ENCODE data around the gene LRRC37A3.
"Not testable (repeated sequence)": the region's sequence is repeated elsewhere in the genome, so short reads cannot be mapped to it uniquely, and the experiment has no call there.

LRRC37A3 gene

DNA sequence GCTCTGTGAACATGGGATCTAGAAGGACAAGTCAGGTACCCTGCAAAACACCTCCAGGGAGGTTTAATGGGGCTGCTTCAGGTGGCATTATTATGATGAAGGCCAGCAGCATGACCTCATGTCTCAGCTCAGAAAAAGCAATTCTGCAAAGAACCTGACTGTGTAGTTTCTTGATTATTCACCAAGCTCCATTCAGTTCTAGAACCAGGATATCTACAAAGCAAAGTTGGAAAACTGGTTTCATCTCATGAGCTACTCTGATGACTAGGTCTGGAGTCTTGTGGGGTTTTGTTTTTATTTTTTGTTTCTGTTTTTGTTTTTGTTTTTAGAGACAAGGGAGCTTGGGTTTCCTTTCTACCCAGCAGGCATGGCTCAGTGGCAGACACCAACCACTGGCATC, 19.0 kb upstream of the LRRC37A3 start:
- H3K27me3 ChIP-seq (ENCODE audit: insufficient read depth, low read length, poor library complexity, severe bottlenecking): no peaks in the 10 kb centered on the region
- no peaks in the 10 kb centered on the region for H3K36me3 ChIP-seq (ENCODE audit: insufficient read depth, low read length)
- no peaks in the 10 kb centered on the region for H3K9me3 ChIP-seq (ENCODE audit: insufficient read depth, low read depth, low read length)
- no peak overlapping the region for H3K4me3 ChIP-seq (ENCODE audit: low read length, poor library complexity, severe bottlenecking)
- peak overlapping the region; percentile 17 for H3K9ac ChIP-seq (ENCODE audit: low read depth, low read length, poor library complexity, severe bottlenecking)
- no peak for TF ChIP-seq EZH2phosphoT487 (IDR thresholded peaks at IDR 0.05; ENCODE audit: borderline replicate concordance)
- TF ChIP-seq, protein P1, sequence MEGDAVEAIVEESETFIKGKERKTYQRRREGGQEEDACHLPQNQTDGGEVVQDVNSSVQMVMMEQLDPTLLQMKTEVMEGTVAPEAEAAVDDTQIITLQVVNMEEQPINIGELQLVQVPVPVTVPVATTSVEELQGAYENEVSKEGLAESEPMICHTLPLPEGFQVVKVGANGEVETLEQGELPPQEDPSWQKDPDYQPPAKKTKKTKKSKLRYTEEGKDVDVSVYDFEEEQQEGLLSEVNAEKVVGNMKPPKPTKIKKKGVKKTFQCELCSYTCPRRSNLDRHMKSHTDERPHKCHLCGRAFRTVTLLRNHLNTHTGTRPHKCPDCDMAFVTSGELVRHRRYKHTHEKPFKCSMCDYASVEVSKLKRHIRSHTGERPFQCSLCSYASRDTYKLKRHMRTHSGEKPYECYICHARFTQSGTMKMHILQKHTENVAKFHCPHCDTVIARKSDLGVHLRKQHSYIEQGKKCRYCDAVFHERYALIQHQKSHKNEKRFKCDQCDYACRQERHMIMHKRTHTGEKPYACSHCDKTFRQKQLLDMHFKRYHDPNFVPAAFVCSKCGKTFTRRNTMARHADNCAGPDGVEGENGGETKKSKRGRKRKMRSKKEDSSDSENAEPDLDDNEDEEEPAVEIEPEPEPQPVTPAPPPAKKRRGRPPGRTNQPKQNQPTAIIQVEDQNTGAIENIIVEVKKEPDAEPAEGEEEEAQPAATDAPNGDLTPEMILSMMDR (conservative IDR thresholded peaks at IDR 0.05; ENCODE audit: low read length): no peak
- no peaks in the 10 kb centered on the region for H4K20me1 ChIP-seq (ENCODE audit: insufficient read depth, low read length, poor library complexity, severe bottlenecking)
- H3K79me2 ChIP-seq (ENCODE audit: insufficient read depth, low read length): no peaks in the 10 kb centered on the region
- no peaks in the 10 kb centered on the region for H3K9me2 ChIP-seq (replicated peaks; ENCODE audit: low read depth, low read length)
- H2AFZ ChIP-seq (ENCODE audit: low read length): peak overlapping the region; percentile 62; the same call in 1 of the 2 replicates
- no peaks in the 10 kb centered on the region for H3F3A ChIP-seq (ENCODE audit: low read depth)
- no peak overlapping the region for H3K4me2 ChIP-seq (ENCODE audit: low read depth, low read length, poor library complexity, severe bottlenecking)
- H3K4me1 ChIP-seq (ENCODE audit: insufficient read depth, low read length, poor library complexity, severe bottlenecking): peaks cover 6% of the 10 kb centered on the region

DNA sequence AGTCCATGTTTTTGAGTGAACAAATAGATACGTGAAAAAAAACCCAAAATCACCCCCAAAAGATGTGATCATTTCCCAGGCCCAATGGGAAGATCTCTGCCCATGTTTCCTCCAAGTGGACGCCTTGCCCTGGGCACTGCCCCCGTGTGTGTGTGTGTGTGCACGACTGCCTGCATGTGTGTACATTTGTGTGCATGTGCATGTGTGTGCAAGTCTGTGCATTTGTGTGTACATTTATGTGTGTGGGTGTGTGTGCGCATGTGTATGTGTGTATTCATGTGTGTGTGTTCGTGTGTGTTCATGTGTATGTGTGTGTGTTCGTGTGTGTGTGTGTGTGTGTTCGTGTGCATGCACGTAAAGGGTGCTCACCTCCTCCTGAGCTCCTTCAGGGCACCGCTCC, 16.8 kb upstream of the LRRC37A3 start:
- Histone ChIP-seq H3K36me3 (ENCODE audit: insufficient read depth, low read length) (no peaks in the 10 kb centered on the region), H3K4me2 (ENCODE audit: low read depth, low read length, poor library complexity, severe bottlenecking) (no peak overlapping the region), H3K9me2 (replicated peaks; ENCODE audit: low read depth, low read length) (no peaks in the 10 kb centered on the region), H3K9ac (ENCODE audit: low read depth, low read length, poor library complexity, severe bottlenecking) (no peak overlapping the region), H3K9me3 (ENCODE audit: insufficient read depth, low read depth, low read length) (no peaks in the 10 kb centered on the region), H3K79me2 (ENCODE audit: insufficient read depth, low read length) (no peaks in the 10 kb centered on the region), H4K20me1 (ENCODE audit: insufficient read depth, low read length, poor library complexity, severe bottlenecking) (no peaks in the 10 kb centered on the region), H3F3A (ENCODE audit: low read depth) (no peaks in the 10 kb centered on the region), H3K4me1 (ENCODE audit: insufficient read depth, low read length, poor library complexity, severe bottlenecking) (peaks cover 6% of the 10 kb centered on the region), H3K4me3 (ENCODE audit: low read length, poor library complexity, severe bottlenecking) (no peak overlapping the region), H3K27me3 (ENCODE audit: insufficient read depth, low read length, poor library complexity, severe bottlenecking) (no peaks in the 10 kb centered on the region), H2AFZ (ENCODE audit: low read length) (no peak overlapping the region)
- no peak for TF ChIP-seq EZH2phosphoT487 (IDR thresholded peaks at IDR 0.05; ENCODE audit: borderline replicate concordance)
- TF ChIP-seq, protein P1 (conservative IDR thresholded peaks at IDR 0.05; ENCODE audit: low read length): no peak

DNA sequence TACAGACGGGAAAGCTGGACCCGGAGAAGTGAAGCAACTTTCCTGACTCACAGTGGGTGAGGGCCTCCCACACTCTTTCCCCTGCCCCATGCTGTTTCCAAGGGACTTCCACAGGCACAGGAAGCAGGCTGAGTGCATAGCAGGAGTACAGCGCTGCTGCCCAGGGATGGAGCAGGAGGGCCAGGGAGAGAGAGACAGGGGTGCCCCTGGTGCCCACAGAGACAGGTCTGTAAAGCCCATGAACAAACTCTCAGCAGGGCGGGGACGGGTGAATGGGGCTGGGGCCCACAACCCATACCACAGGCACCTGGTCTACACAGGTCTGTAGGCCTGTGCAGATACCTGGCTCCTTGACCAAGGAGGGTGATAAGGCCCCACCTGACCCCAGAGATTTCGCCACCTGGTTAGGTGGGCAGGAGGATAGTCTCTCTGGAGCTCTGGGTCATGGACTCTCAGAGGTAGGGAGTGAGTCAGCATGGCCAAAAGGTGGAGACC, 15.1 kb upstream of the LRRC37A3 start:
- H3K79me2 ChIP-seq (ENCODE audit: insufficient read depth, low read length); H4K20me1 ChIP-seq (ENCODE audit: insufficient read depth, low read length, poor library complexity, severe bottlenecking); H3F3A ChIP-seq (ENCODE audit: low read depth); H3K9ac ChIP-seq (ENCODE audit: low read depth, low read length, poor library complexity, severe bottlenecking); H3K4me1 ChIP-seq (ENCODE audit: insufficient read depth, low read length, poor library complexity, severe bottlenecking); H3K4me2 ChIP-seq (ENCODE audit: low read depth, low read length, poor library complexity, severe bottlenecking); H3K9me2 ChIP-seq (replicated peaks; ENCODE audit: low read depth, low read length); H3K4me3 ChIP-seq (ENCODE audit: low read length, poor library complexity, severe bottlenecking); H2AFZ ChIP-seq (ENCODE audit: low read length); H3K36me3 ChIP-seq (ENCODE audit: insufficient read depth, low read length); H3K27me3 ChIP-seq (ENCODE audit: insufficient read depth, low read length, poor library complexity, severe bottlenecking); H3K9me3 ChIP-seq (ENCODE audit: insufficient read depth, low read depth, low read length): not testable (repeated sequence)

DNA sequence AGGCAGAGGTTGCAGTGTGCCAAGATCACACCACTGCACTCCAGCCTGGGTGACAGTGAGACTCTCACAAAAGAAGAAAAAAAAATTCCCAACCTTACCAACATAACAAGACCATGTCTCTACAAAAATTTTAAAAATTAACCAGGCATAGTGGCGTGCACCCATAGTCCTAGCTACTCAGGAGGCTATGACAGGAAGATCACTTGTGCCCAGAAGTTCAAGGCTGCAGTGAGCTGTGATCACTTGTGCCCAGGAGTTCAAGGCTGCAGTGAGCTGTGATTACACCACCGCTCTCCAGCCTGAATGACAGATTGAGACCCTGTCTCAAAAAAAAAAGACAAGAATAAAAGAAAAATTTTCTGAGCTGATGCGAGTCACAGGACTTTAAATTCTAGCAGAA, 13.6 kb upstream of the LRRC37A3 start:
- H3K36me3 ChIP-seq (ENCODE audit: insufficient read depth, low read length); H3K9me3 ChIP-seq (ENCODE audit: insufficient read depth, low read depth, low read length); H3K4me2 ChIP-seq (ENCODE audit: low read depth, low read length, poor library complexity, severe bottlenecking); H3K9me2 ChIP-seq (replicated peaks; ENCODE audit: low read depth, low read length); H2AFZ ChIP-seq (ENCODE audit: low read length); H3F3A ChIP-seq (ENCODE audit: low read depth); H4K20me1 ChIP-seq (ENCODE audit: insufficient read depth, low read length, poor library complexity, severe bottlenecking); H3K9ac ChIP-seq (ENCODE audit: low read depth, low read length, poor library complexity, severe bottlenecking); H3K27me3 ChIP-seq (ENCODE audit: insufficient read depth, low read length, poor library complexity, severe bottlenecking); H3K4me1 ChIP-seq (ENCODE audit: insufficient read depth, low read length, poor library complexity, severe bottlenecking); H3K4me3 ChIP-seq (ENCODE audit: low read length, poor library complexity, severe bottlenecking); H3K79me2 ChIP-seq (ENCODE audit: insufficient read depth, low read length): not testable (repeated sequence)

DNA sequence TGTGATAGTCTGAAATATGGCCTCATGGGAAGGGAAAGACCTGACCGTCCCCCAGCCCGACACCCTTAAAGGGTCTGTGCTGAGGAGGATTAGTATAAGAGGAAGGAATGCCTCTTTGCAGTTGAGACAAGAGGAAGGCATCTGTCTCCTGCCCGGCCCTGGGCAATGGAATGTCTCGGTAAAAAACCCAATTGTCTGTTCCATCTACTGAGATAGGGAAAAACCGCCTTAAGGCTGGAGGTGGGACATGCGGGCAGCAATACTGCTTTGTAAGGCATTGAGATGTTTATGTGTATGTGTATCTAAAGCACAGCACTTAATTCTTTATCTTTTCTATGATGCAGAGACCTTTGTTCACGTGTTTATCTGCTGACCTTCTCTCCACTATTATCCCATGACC, 11.1 kb upstream of the LRRC37A3 start:
- not testable (repeated sequence) for H3K4me3 ChIP-seq (ENCODE audit: low read length, poor library complexity, severe bottlenecking); H2AFZ ChIP-seq (ENCODE audit: low read length)

DNA sequence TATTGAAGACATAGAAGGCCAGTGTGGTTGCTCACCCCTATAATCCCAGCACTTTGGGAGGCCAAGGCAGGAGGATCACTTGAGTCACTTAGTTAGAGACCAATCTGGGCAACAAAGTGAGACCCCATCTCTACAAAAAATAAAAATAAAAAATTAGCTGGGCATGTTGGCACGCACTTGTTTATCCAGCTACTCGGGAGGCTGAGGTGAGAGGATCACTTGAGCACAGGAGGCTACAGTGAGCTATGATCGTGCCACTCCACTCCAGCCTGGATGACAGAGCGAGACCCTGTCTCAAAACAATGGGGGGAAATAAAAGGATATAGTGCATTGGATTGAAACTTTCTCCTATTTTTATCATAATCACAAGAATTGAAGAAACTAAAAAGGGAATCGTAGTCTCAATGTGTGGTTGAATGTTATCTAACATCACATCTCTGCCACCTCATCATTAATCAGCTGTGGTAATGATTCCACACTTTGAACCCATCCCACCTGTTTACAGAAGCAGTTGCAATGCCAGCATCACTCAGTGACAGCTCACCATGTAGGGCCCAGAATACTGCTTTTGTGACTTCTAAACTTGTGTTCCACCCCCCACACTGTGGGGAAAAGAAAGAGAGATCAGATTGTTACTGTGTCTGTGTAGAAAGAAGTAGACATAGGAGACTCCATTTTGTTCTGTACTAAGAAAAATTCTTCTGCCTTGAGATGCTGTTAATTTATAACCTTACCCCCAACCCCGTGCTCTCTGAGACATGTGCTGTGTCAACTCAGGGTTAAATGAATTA, 10.3 kb upstream of the LRRC37A3 start:
- H3K4me2 ChIP-seq (ENCODE audit: low read depth, low read length, poor library complexity, severe bottlenecking); H4K20me1 ChIP-seq (ENCODE audit: insufficient read depth, low read length, poor library complexity, severe bottlenecking); H3K4me3 ChIP-seq (ENCODE audit: low read length, poor library complexity, severe bottlenecking); H2AFZ ChIP-seq (ENCODE audit: low read length); H3K9me2 ChIP-seq (replicated peaks; ENCODE audit: low read depth, low read length); H3K9me3 ChIP-seq (ENCODE audit: insufficient read depth, low read depth, low read length); H3K79me2 ChIP-seq (ENCODE audit: insufficient read depth, low read length); H3K36me3 ChIP-seq (ENCODE audit: insufficient read depth, low read length); H3K4me1 ChIP-seq (ENCODE audit: insufficient read depth, low read length, poor library complexity, severe bottlenecking); H3F3A ChIP-seq (ENCODE audit: low read depth); H3K27me3 ChIP-seq (ENCODE audit: insufficient read depth, low read length, poor library complexity, severe bottlenecking); H3K9ac ChIP-seq (ENCODE audit: low read depth, low read length, poor library complexity, severe bottlenecking): not testable (repeated sequence)

More for the DNA sequence above, 11.1 kb upstream of the LRRC37A3 start:
- not testable (repeated sequence) for H3K36me3 ChIP-seq (ENCODE audit: insufficient read depth, low read length); H3K4me2 ChIP-seq (ENCODE audit: low read depth, low read length, poor library complexity, severe bottlenecking); H3K27me3 ChIP-seq (ENCODE audit: insufficient read depth, low read length, poor library complexity, severe bottlenecking); H3K79me2 ChIP-seq (ENCODE audit: insufficient read depth, low read length); H4K20me1 ChIP-seq (ENCODE audit: insufficient read depth, low read length, poor library complexity, severe bottlenecking); H3K4me1 ChIP-seq (ENCODE audit: insufficient read depth, low read length, poor library complexity, severe bottlenecking); H3F3A ChIP-seq (ENCODE audit: low read depth); H3K9me2 ChIP-seq (replicated peaks; ENCODE audit: low read depth, low read length); H3K9ac ChIP-seq (ENCODE audit: low read depth, low read length, poor library complexity, severe bottlenecking); H3K9me3 ChIP-seq (ENCODE audit: insufficient read depth, low read depth, low read length)
